ENCODE data around the gene SERPINI2.
"Not testable (repeated sequence)": the region's sequence is repeated elsewhere in the genome, so short reads cannot be mapped to it uniquely, and the experiment has no call there.

The SERPINI2 gene

DNA sequence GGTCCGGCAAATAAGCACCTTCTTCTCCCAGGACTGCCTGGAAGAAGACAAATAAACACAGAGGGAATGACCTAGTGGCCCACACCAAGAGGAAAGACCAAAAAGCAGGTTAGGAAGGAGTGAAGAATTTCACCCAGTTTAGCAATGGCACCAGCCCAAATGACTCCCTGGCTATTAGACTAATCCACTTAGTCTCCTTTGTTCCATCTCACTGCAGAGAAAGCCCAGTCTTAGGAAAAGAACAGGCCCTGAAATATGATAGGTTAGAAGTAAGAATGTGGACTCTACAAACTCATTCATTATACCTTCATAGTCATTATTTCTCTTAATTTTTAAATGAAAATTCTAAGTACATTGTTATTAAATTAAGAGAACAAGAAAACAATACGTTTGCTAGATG is 23.2 kb downstream of the SERPINI2 start:
- in situ Hi-C loops (cut with HindIII; ENCODE audit: low sequenced_read_pairs), result no loop called here

DNA sequence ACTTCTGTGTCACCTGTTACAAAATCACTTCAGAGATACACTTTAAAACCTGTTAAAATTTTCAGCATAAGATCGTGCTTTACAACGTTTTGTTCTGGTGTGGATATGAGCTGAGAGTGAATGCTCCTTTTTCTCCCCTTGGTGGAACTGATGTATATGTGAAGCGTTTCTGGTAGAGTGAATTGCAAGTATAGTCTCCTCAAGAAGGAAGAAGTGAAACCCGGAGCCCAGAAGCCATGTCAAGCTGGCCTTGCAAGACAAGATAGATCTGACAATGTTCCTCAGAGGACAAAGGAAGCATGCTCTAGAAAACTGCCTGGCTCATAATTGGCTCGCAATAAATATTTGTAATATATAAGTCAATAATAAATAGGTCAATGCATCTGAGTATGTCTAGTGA is 23.6 kb downstream of the SERPINI2 start:
- in situ Hi-C loops (cut with HindIII; ENCODE audit: low sequenced_read_pairs), result no loop called here

DNA sequence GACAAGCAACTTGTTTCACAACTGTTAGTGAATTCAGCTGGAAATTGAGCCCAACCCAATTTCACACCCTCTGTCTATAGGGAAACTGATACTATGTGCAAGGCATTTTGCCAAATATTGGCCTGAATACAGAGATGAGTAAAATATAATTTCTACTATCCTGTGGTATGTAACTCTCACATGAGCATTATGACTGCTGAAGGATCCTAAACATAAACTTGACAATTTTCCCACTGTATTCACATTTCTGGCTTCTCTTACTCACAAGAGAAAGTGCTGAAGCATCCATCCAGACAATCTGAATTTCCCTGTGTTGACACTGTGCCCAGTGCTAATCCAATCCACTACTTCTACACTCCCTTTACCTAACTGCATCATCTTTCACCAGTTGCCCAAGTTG is 28.4 kb downstream of the SERPINI2 start:
- in situ Hi-C loops (cut with HindIII; ENCODE audit: low sequenced_read_pairs), result no loop called here

DNA sequence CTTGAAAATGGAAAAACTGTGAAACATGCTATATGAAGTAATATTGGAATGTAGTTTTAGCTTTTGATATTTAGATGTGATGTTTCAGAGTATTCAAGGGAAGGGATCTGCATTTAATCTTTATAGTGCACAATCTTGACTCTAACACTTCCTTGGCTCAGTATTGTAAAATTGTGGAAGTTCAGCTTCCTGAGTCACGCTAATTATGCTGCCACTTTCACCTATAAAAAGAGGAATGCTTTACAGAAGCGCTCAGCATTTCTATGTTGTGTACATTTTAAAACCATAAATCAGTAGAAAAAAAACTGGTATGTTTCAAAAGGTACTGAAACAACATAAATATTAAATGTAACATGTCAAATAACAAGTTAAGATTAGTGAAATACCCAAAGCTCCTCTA is 32.6 kb downstream of the SERPINI2 start:
- in situ Hi-C loops (cut with HindIII; ENCODE audit: low sequenced_read_pairs), result no loop called here

DNA sequence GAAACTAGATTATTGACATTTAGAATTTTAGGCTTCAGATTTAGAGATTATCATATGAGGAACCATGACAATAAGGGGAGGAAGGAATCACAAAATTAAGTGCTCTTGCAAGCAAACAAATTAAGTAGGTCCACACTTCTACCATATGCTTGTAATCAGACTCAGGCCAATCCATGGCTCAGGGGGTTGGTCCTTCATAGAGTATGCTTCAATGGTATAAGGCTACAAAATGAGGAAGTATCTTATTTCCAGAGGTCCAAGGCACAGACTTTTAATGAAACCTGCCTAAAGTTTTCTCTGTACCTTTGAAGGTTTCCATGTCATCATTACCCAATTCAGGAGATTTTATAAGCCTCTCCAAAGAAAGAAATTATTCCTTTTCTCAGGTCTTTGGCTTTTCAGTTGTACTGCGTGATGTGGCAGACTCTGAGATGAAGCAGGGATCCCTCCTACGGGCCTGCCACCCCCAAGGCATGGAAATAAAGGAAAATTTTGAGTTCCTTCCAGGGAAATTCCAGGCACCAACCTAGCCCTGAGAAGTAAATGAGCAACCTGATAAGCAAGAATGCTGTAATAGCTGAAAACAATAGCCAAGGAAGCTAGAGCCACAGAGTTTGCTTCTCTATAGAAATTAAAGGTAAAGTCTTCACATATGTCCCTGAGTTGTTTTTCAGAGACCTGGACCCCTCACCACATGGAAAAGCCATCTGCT is 36.3 kb downstream of the SERPINI2 start:
- in situ Hi-C loops (cut with HindIII; ENCODE audit: low sequenced_read_pairs), result no loop called here

DNA sequence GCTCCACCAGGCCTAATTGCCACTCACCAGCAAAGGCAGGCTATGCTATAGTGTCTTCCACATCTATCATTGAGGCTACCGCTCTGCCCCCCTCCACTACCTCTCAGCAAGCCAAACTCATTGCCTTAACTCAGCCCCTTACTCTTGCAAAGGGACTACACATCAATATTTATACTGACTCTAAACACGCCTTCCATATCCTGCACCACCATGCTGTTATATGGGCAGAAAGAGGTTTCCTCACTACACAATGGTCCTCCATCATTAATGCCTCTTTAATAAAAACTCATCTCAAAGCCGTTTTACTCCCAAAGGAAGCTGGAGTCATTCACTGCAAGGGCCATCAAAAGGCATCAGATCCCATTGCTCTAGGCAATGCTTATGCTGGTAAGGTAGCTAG is 46.9 kb downstream of the SERPINI2 start:
- in situ Hi-C loops (cut with HindIII; ENCODE audit: low sequenced_read_pairs), result not testable (repeated sequence)

DNA sequence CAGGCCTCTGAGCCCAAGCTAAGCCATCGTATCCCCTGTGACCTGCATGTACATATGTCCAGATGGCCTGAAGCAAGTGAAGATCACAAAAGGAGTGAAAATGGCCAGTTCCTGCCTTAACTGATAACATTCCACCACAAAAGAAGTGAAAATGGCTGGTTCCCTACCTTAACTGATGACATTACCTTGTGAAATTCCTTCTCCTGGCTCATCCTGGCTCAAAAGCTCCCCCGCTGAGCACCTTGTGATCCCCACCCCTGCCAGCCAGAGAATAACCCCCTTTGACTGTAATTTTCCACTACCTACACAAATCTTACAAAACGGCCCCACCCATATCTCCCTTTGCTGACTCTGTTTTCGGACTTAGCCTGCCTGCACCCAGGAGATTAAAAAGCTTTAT is 51.4 kb downstream of the SERPINI2 start:
- in situ Hi-C loops (cut with HindIII; ENCODE audit: low sequenced_read_pairs), result not testable (repeated sequence)

DNA sequence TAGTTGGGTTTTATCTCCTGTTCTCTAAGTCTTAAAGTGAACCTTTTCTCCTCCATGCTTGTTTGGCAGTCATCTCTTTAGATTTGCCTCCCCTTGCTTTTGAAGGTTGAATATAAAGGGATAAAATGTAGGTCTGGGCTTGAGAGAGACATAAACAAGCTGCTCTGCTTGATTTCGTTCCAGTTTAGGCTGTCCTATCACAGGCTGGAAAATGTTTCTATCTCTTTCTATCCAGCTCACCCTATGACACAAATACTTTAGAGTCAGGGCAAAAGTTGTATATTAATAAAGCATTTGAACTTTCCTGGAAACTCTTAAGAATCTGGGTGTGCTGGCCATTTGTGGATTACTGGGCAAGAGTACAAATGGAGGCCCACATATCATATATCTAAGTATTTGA is 64.2 kb downstream of the SERPINI2 start:
- in situ Hi-C loops (cut with HindIII; ENCODE audit: low sequenced_read_pairs), result no loop called here

DNA sequence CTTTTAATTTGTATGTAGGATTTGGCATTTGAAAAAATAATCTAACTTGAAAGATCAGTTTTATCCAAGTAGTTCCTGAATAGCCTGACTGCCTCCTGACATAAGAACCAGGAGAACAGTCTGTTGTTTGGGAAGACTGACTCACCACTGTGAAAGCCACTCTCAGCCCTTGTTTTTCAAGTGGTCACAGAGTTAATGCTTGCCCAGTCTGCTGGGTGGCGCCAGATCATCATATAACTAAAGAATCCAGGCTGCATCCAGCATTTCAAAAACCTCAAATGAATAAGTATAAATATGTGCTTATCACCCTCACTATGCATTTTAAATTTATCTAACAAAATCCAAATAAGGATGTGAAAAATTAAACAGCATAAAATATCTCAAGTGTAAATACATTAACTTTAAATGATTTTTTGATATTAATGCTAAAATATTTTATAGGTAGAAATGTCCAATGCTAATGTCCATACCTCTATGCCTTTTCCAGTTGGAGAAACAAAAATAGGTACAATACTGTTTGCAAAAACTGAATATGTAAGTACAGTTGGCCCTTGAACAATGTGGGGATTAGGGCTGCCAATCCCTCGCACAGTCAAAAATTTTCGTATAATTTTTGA is 66.9 kb downstream of the SERPINI2 start:
- in situ Hi-C loops (cut with HindIII; ENCODE audit: low sequenced_read_pairs), result no loop called here

DNA sequence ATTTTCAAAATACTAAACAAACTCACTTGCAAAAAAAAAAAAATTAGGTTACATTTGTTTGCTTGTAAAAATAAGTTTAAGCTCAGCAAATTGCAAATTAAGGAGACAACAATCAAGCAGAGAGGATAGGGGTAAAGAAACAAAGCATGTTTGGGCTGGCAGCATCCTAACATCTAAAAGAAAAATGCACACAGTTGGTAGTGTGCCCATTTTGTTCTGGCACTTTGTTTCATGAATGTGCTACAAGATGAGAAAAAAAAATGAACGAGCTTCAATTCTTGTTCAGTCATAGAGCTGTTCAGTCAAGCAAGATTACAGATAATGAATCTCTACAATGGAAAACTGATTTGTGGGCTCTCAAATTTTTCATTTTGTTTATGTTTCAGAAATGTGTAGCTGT is 76.0 kb downstream of the SERPINI2 start:
- in situ Hi-C loops (cut with HindIII; ENCODE audit: low sequenced_read_pairs), result no loop called here

DNA sequence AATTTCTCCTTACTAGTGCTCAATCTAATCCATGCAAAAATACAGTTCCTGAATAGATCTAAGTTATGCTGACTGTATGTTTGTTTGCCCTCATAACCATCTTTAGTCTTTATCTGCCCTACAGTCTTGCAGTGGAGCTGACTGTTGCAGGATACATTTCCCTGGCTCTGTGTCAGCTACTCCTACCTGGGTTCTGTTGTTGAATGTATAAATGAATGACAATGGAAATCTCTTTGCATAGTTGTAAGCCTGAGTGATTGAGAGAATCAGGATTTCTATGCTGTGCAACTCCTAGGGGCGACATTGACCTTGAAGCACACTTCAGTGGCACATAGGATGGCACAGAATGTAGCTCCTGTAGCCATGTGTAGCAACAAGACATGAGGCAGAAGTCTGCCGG is 77.8 kb downstream of the SERPINI2 start:
- in situ Hi-C loops (cut with HindIII; ENCODE audit: low sequenced_read_pairs), result no loop called here

DNA sequence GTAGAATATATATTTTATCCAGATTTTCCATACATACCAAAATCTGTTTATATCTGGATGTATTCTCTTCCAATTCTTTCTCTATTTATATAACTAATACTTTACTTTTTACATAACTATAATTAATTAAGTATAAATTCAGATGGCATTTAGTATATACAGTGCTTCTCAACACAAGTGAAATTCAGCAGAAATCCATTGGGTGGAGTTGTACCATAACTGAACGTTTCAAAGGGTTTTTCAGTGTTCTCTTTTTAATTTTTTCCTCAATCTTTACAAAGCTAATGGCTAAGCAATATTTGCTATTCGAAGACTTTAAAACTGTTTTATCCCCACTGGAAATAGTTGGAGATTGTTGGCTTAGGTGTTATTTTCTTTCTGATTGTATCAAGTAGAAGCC is 79.8 kb downstream of the SERPINI2 start:
- in situ Hi-C loops (cut with HindIII; ENCODE audit: low sequenced_read_pairs), result no loop called here

All from endothelial cell of hepatic sinusoid (primary cell).